K562 (cell line): ENCODE results near the gene DHX38. TPM values are rescaled to one million over a fixed set of nuclear protein-coding genes. Genes with fewer than 3 reads are reported as not detected.

Source experiments
- BDP1 ChIP-seq: IDR thresholded peaks from 3 replicates; pipeline ENCODE4 v1.6.1; 2011; ENCODE audit not compliant: insufficient read length, insufficient read depth
- CBFB ChIP-seq: sonication (generic); formaldehyde crosslinking; IDR thresholded peaks from 2 replicates; pipeline ENCODE4 v1.4.0; 2020; ENCODE audit warnings: mild to moderate bottlenecking, missing genetic modification reagents
- DNMT1 ChIP-seq: fragments of 450-650 bp; IDR thresholded peaks from 2 replicates; pipeline ENCODE4 v1.6.1; 2016; ENCODE audit warnings: antibody characterized with exemption, mild to moderate bottlenecking
- EP300 ChIP-seq: IDR thresholded peaks from 2 replicates; pipeline ENCODE4 v1.6.1; 2012; ENCODE audit warnings: low read length, improper control_type of control experiment
- FOSL1 ChIP-seq: fragments of 200-800 bp; sonication (Bioruptor generic); conservative IDR thresholded peaks from 2 replicates; pipeline ENCODE4 v1.6.1; 2016; ENCODE audit warnings: missing genetic modification characterization, missing compliant biosample characterization
- FOXK1 ChIP-seq: sonication (generic); formaldehyde crosslinking; IDR thresholded peaks from 2 replicates; pipeline ENCODE4 v1.8.0; 2022; ENCODE audit warnings: missing genetic modification reagents, mild to moderate bottlenecking, borderline replicate concordance
- FOXK2 ChIP-seq, 2 experiments: fragments of 450-650 bp; IDR thresholded peaks in 1 of 2; conservative IDR thresholded peaks in 1 of 2; 2 replicates each; pipeline ENCODE4 v1.6.1; 2016; ENCODE audit warnings: low read depth in 2 of 2, mild to moderate bottlenecking in 1 of 2
- HNRNPUL1 ChIP-seq: fragments of 200-400 bp; formaldehyde crosslinking; IDR thresholded peaks from 2 replicates; pipeline ENCODE4 v1.6.1; 2017; ENCODE audit warnings: low read length
- KLF10 ChIP-seq: fragments of 250-450 bp; sonication (Bioruptor Pico); IDR thresholded peaks from 2 replicates; pipeline ENCODE4 v1.6.1; 2021; ENCODE audit warnings: matching md5 sums
- KLF6 ChIP-seq: fragments of 250-450 bp; sonication (Bioruptor Pico); IDR thresholded peaks from 2 replicates; pipeline ENCODE4 v1.4.0; 2020; ENCODE audit warnings: mild to moderate bottlenecking, moderate library complexity, borderline replicate concordance
- L3MBTL2 ChIP-seq: fragments of 450-650 bp; IDR thresholded peaks from 2 replicates; pipeline ENCODE4 v1.6.1; 2016; ENCODE audit warnings: mild to moderate bottlenecking, moderate library complexity
- PATZ1 ChIP-seq: fragments of 250-450 bp; sonication (Bioruptor Pico); IDR thresholded peaks from 2 replicates; pipeline ENCODE4 v1.5.0; 2020; ENCODE audit warnings: mild to moderate bottlenecking, borderline replicate concordance
- PURB ChIP-seq: sonication (generic); formaldehyde crosslinking; IDR thresholded peaks from 2 replicates; pipeline ENCODE4 v1.9.0; 2021; ENCODE audit warnings: low read depth, mild to moderate bottlenecking, missing genetic modification reagents
- RBM39 ChIP-seq: fragments of 200-400 bp; formaldehyde crosslinking; optimal IDR thresholded peaks from 2 replicates; pipeline ENCODE3; 2018; ENCODE audit warnings: low read depth, low read length
- SIN3B ChIP-seq: fragments of 450-650 bp; IDR thresholded peaks from 2 replicates; pipeline ENCODE4 v1.6.1; 2017; ENCODE audit warnings: low read depth, mild to moderate bottlenecking, moderate library complexity
- SMC3 ChIP-seq: conservative IDR thresholded peaks from 2 replicates; pipeline ENCODE4 v1.6.1; 2011; ENCODE audit warnings: low read depth, low read length, improper control_type of control experiment; ENCODE audit not compliant: insufficient read depth
- SPI1 ChIP-seq: IDR thresholded peaks from 2 replicates; pipeline ENCODE4 v1.6.1; 2011; ENCODE audit warnings: low read depth, low read length, control low read depth, borderline replicate concordance
- STAT5A ChIP-seq: IDR thresholded peaks from 2 replicates; pipeline ENCODE4 v1.6.1; 2012; ENCODE audit warnings: low read length, inconsistent platforms, borderline replicate concordance
- TEAD1 ChIP-seq, 2 experiments: fragments of 450-650 bp in 1 of 2; sonication (generic) in 1 of 2; formaldehyde crosslinking; IDR thresholded peaks; 2 replicates each; pipeline versions ENCODE4 v1.4.0 to v1.8.0; 2020 to 2022; ENCODE audit warnings: mild to moderate bottlenecking in 2 of 2, missing genetic modification reagents in 1 of 2
- ZMIZ1 ChIP-seq, 2 experiments: fragments of 150-350 bp in 1 of 2; IDR thresholded peaks; 2 replicates each; pipeline ENCODE4 v1.6.1; 2012 to 2016; ENCODE audit warnings: low read depth in 2 of 2, low read length in 2 of 2, mild to moderate bottlenecking in 1 of 2, moderate library complexity in 1 of 2
- ZNF280A ChIP-seq: fragments of 450-650 bp; IDR thresholded peaks from 2 replicates; pipeline ENCODE4 v1.6.1; 2018; ENCODE audit warnings: mild to moderate bottlenecking, low read depth; ENCODE audit not compliant: partially characterized antibody
- ZNF668 ChIP-seq: fragments of 250-450 bp; sonication (Bioruptor Pico); IDR thresholded peaks from 2 replicates; pipeline ENCODE4 v1.8.0; 2022; ENCODE audit warnings: mild to moderate bottlenecking, inconsistent platforms
- polyA plus RNA-seq, 8 experiments: library from polyadenylated mRNA; depleted of rRNA in 4 of 8; stranded (reverse) in 5 of 8; unstranded in 3 of 8; fragments of >200 nt; fragmentation: Nextera tagmentation in 2 of 8; fragmentation: Illumina TruSeq in 1 of 8; extraction: Ambion mirVana in 2 of 8; extraction: Trizol in 1 of 8; gene quantifications; 2 replicates each; pipeline versions ENCODE4 v1.2.1 to v1.2.3, GENCODE V29; 2011 to 2014; ENCODE audit warnings: inconsistent platforms in 1 of 8, missing spikeins in 1 of 8
- total RNA-seq, 7 experiments: library from RNA; depleted of rRNA in 6 of 7; stranded (reverse); fragments of >200 nt in 6 of 7; fragmentation: Illumina TruSeq in 2 of 7; extraction: Trizol in 2 of 7; gene quantifications; 2 replicates each; pipeline versions ENCODE4 v1.2.1 to v1.2.3, GENCODE V29; 2011 to 2021; ENCODE audit warnings: low replicate concordance in 1 of 7

DHX38 gene
- total and polyA plus RNA-seq, 9 of the 15 experiments (the other 6 are each of a cell fraction or from before 2014, with no cell fraction given), result 2.8 to 76.8 (median 40.8) TPM

- peak; percentile 61 for TF ChIP-seq ZNF280A
- no peak for TF ChIP-seq KLF10 (CRISPR knock-in tag)
- peak; percentile 82 to 87; a peak in 3 of 4 replicates for TF ChIP-seq TEAD1 (CRISPR knock-in tag; IDR thresholded peaks at IDR 0.05)
- TF ChIP-seq SMC3, result no peak
- TF ChIP-seq FOXK1, result no peak
- no peak for TF ChIP-seq RBM39
- no peak for TF ChIP-seq CBFB
- no peak for TF ChIP-seq SIN3B
- peak; percentile 46; the same call in 1 of the 2 replicates for TF ChIP-seq STAT5A
- TF ChIP-seq L3MBTL2, result peak; percentile 46
- peak; percentile 89 to 92 for TF ChIP-seq FOXK2 (conservative IDR thresholded peaks at IDR 0.05 in 1 of 2, IDR thresholded peaks at IDR 0.05 in 1 of 2; ENCODE audit: low read depth in 2 of 2)
- no peak for TF ChIP-seq DNMT1
- no peak for TF ChIP-seq ZMIZ1 (IDR thresholded peaks at IDR 0.05; ENCODE audit: low read depth in 2 of 2, low read length in 2 of 2)
- no peak for TF ChIP-seq BDP1
- no peak for TF ChIP-seq KLF6 (CRISPR knock-in tag)
- no peak for TF ChIP-seq ZNF668
- TF ChIP-seq PATZ1 (CRISPR knock-in tag), result no peak
- peak; percentile 25; the same call in 1 of the 2 replicates for TF ChIP-seq SPI1
- TF ChIP-seq HNRNPUL1, result no peak
- no peak for TF ChIP-seq PURB
- TF ChIP-seq EP300, result peak; percentile 66
- 0 out of 2 replicates have a peak, but pooled peaks have one; percentile 20 for TF ChIP-seq FOSL1 (tag)
Measured at GRCh38 chr16:72072514-72073342, 20.9 kb upstream of the DHX38 start (continued).
